Testis (tissue), 2 donors: ENCODE measurements around the gene OR2AT4.

Source experiments
- CTCF ChIP-seq, 3 experiments: fragments of 450-650 bp in 2 of 3; fragments of 200-600 bp in 1 of 3; sonication (generic) in 1 of 3; IDR thresholded peaks; one replicate each; pipeline ENCODE4 v1.5.1; 2016 to 2019; ENCODE audit warnings: antibody characterized with exemption in 3 of 3, mild to moderate bottlenecking in 2 of 3, moderate library complexity in 1 of 3
- POLR2A ChIP-seq: fragments of 450-650 bp; IDR thresholded peaks from one replicate; pipeline ENCODE4 v1.6.1; 2017; ENCODE audit warnings: antibody characterized with exemption, mild to moderate bottlenecking, moderate library complexity

GRCh38 chr11:75032550-75032935 lies 64.1 kb downstream of the OR2AT4 start:
- TF ChIP-seq CTCF (IDR thresholded peaks at IDR 0.05), result no peak
- TF ChIP-seq POLR2A, result no peak
